ENCODE results near the gene SEMA7A. TPM values are rescaled to one million over a fixed set of nuclear protein-coding genes. Genes with fewer than 3 reads are reported as not detected.

Gene SEMA7A
- total RNA-seq, 4 donors from 2014 or later, result 1.2 to 7.6 (median 3.4) TPM

DNA sequence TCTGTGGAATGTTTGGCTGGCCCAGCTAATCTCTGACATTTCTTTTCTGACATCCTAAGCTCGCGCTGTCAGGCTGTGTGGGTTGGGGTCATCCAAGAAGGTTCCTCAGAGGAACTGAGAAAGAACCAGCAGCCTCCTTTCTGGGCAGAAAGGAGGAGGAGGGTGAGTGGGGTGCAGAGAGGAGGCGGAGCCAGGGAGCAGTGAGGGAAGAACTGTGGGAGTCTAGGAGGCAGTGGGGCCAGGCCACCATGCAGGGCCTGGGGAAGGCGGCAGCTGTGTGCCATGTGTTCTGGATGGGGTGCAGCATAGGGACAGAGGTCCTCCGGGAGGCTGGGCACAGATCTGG, 5.3 kb downstream of the SEMA7A start:
- no peak for DNase-seq (ENCODE audit: low spot score)
- no peak for TF ChIP-seq CTCF (IDR thresholded peaks at IDR 0.05)
- no peak for ATAC-seq (ENCODE audit: low FRiP score)

GRCh38 chr15:74427607-74428441, 5.9 kb downstream of the SEMA7A start:
- TF ChIP-seq CTCF (IDR thresholded peaks at IDR 0.05), result no peak
- DNase-seq (ENCODE audit: low spot score), result no peak
- no peak for ATAC-seq (ENCODE audit: low FRiP score)

GRCh38 chr15:74426404-74427281, 7.1 kb downstream of the SEMA7A start:
- no peak for ATAC-seq (ENCODE audit: low FRiP score)
- no peak for DNase-seq (ENCODE audit: low spot score)
- no peak for TF ChIP-seq CTCF (IDR thresholded peaks at IDR 0.05)

GRCh38 chr15:74425630-74426029, 8.1 kb downstream of the SEMA7A start:
- no peak for TF ChIP-seq CTCF (IDR thresholded peaks at IDR 0.05)
- ATAC-seq (ENCODE audit: low FRiP score) (no peak), DNase-seq (ENCODE audit: low spot score) (no peak)

GRCh38 chr15:74424901-74425528, 8.7 kb downstream of the SEMA7A start:
- no peak for TF ChIP-seq CTCF (IDR thresholded peaks at IDR 0.05)
- DNase-seq (ENCODE audit: low spot score) (no peak), ATAC-seq (ENCODE audit: low FRiP score) (no peak)

GRCh38 chr15:74423431-74424257, 10.1 kb downstream of the SEMA7A start:
- ATAC-seq (ENCODE audit: low FRiP score) (peak; percentile 25), DNase-seq (ENCODE audit: low spot score) (no peak)
- no peak for TF ChIP-seq CTCF (IDR thresholded peaks at IDR 0.05)
